HEK293T (cell line): ENCODE measurements around the gene TXLNB.

ENCODE experiments used
- ARNT ChIP-seq: fragments of 450-650 bp; IDR thresholded peaks from 2 replicates; pipeline ENCODE4 v1.6.1; 2017; ENCODE audit warnings: mild to moderate bottlenecking
- ELF4 ChIP-seq: fragments of 450-650 bp; IDR thresholded peaks from 2 replicates; pipeline ENCODE4 v1.6.1; 2017; ENCODE audit warnings: antibody characterized with exemption
- FOXA1 ChIP-seq: fragments of 450-650 bp; IDR thresholded peaks from 2 replicates; pipeline ENCODE4 v1.6.1; 2016; ENCODE audit warnings: mild to moderate bottlenecking
- FOXK2 ChIP-seq: fragments of 450-650 bp; IDR thresholded peaks from 2 replicates; pipeline ENCODE4 v1.6.1; 2016; ENCODE audit warnings: mild to moderate bottlenecking
- FOXM1 ChIP-seq: fragments of 450-650 bp; IDR thresholded peaks from 2 replicates; pipeline ENCODE4 v1.6.1; 2017; ENCODE audit warnings: mild to moderate bottlenecking, borderline replicate concordance
- LEF1 ChIP-seq: fragments of 450-650 bp; IDR thresholded peaks from 2 replicates; pipeline ENCODE4 v1.6.1; 2017; ENCODE audit warnings: mild to moderate bottlenecking, borderline replicate concordance
- NFRKB ChIP-seq: fragments of 450-650 bp; IDR thresholded peaks from 2 replicates; pipeline ENCODE4 v1.6.1; 2016; ENCODE audit warnings: mild to moderate bottlenecking, moderate library complexity
- SP1 ChIP-seq: fragments of 450-650 bp; IDR thresholded peaks from 2 replicates; pipeline ENCODE4 v1.6.1; 2017
- SUZ12 ChIP-seq: fragments of 450-650 bp; IDR thresholded peaks from 2 replicates; pipeline ENCODE4 v1.6.1; 2016; ENCODE audit warnings: mild to moderate bottlenecking
- TARDBP ChIP-seq: fragments of 450-650 bp; IDR thresholded peaks from 2 replicates; pipeline ENCODE4 v1.6.1; 2016
- TF ChIP-seq, protein P1 (sequence below): fragments of 450-650 bp; IDR thresholded peaks from 2 replicates; pipeline ENCODE4 v1.6.1; 2016

DNA sequence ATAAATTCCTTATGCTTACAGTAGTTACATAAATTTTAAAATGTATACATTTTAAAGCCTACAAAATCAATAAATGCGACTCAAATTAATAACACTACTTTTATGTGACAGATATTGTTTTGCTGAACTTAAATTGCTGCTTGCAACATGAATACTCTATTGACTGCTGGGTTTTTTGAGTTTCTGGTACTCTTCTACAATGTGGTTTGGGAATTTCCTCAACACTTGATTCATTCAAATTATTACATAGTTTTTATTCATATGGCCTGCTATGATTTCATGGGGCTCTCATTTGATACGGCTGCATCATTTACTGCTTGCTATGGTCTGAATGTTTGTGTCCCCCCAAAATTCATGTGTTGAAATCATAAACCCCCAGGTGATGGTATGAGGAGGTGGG lies 2.3 kb upstream of the TXLNB start:
- no peak for TF ChIP-seq FOXK2
- TF ChIP-seq ARNT, result no peak
- no peak for TF ChIP-seq SP1
- TF ChIP-seq FOXA1, result no peak
- no peak for TF ChIP-seq TARDBP
- TF ChIP-seq, protein P1, sequence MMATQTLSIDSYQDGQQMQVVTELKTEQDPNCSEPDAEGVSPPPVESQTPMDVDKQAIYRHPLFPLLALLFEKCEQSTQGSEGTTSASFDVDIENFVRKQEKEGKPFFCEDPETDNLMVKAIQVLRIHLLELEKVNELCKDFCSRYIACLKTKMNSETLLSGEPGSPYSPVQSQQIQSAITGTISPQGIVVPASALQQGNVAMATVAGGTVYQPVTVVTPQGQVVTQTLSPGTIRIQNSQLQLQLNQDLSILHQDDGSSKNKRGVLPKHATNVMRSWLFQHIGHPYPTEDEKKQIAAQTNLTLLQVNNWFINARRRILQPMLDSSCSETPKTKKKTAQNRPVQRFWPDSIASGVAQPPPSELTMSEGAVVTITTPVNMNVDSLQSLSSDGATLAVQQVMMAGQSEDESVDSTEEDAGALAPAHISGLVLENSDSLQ, result no peak
- TF ChIP-seq FOXM1, result no peak
- no peak for TF ChIP-seq ELF4
- no peak for TF ChIP-seq NFRKB
- TF ChIP-seq LEF1, result no peak
- TF ChIP-seq SUZ12, result no peak
